Gastrocnemius medialis (tissue), 4 donors: ENCODE results near the gene LSP1.

Experiments used
- CTCF ChIP-seq, 5 experiments: fragments of 450-650 bp in 3 of 5; fragments of 200-600 bp in 2 of 5; sonication (generic) in 2 of 5; IDR thresholded peaks in 4 of 5; conservative IDR thresholded peaks in 1 of 5; 1 replicate in 4 of 5; 2 replicates in 1 of 5; pipeline ENCODE4 v1.5.1; 2016 to 2019; ENCODE audit warnings: antibody characterized with exemption in 5 of 5, mild to moderate bottlenecking in 3 of 5, moderate library complexity in 3 of 5
- POLR2A ChIP-seq, 2 donors: fragments of 450-650 bp; IDR thresholded peaks; one replicate each; pipeline ENCODE4 v1.6.1; 2017; ENCODE audit warnings: antibody characterized with exemption in 2 of 2, mild to moderate bottlenecking in 2 of 2, moderate library complexity in 2 of 2

- TF ChIP-seq CTCF (IDR thresholded peaks at IDR 0.05 in 4 of 5, conservative IDR thresholded peaks at IDR 0.05 in 1 of 5) = no peak
- no peak for TF ChIP-seq POLR2A (IDR thresholded peaks at IDR 0.05)
These were observed 38.3 kb downstream of the LSP1 start for GRCh38 chr11:1890856-1891830.
